H1 (cell line): ENCODE data around the gene UNC5B. TPM values are rescaled to one million over a fixed set of nuclear protein-coding genes. Genes with fewer than 3 reads are reported as not detected.

Experiments used
- CTCF ChIA-PET: fragments of 300-600 bp; sonication (Branson Sonifier 250); formaldehyde crosslinking; loops from one replicate; lab custom pipeline; 2021; ENCODE audit not compliant: partially characterized antibody; lab: Charles Lee
- POLR2A ChIA-PET: fragments of 300-600 bp; sonication (Branson Sonifier 250); formaldehyde crosslinking; loops from one replicate; lab custom pipeline; 2021; ENCODE audit warnings: inconsistent platforms; ENCODE audit not compliant: partially characterized antibody; lab: Charles Lee
- DNase-seq, 2 experiments: peaks; one replicate each; pipeline versions ENCODE4 v3.0.0 to v3.0.0-alpha.2; 2010 to 2022; ENCODE audit warnings: low spot score in 2 of 2, low read depth in 1 of 2, mixed read lengths in 1 of 2
- FAIRE-seq: peaks from 2 replicates; lab custom pipeline; 2011; peaks lifted over from hg19 to GRCh38; lab: Jason Lieb, UNC
- H2AFZ ChIP-seq: 2 replicates; pipeline ENCODE4 v1.8.1; 2012; ENCODE audit warnings: low read length, inconsistent platforms
- H2AK5ac ChIP-seq: 2 replicates; pipeline ENCODE4 v1.6.1; 2013; ENCODE audit warnings: low read depth, low read length
- H2BK120ac ChIP-seq: replicated peaks from 2 replicates; pipeline ENCODE3; 2013; ENCODE audit warnings: low read depth, low read length, inconsistent platforms
- H2BK12ac ChIP-seq: 2 replicates; pipeline ENCODE4 v1.6.1; 2013; ENCODE audit warnings: low read depth, low read length
- H2BK15ac ChIP-seq: 2 replicates; pipeline ENCODE4 v1.6.1; 2013; ENCODE audit warnings: low read length
- H2BK20ac ChIP-seq: 2 replicates; pipeline ENCODE4 v1.6.1; 2013; ENCODE audit warnings: low read length
- H2BK5ac ChIP-seq: 2 replicates; pipeline ENCODE4 v1.6.1; 2013; ENCODE audit warnings: low read depth, low read length
- H3K14ac ChIP-seq: 2 replicates; pipeline ENCODE4 v1.6.1; 2013; ENCODE audit warnings: inconsistent platforms; ENCODE audit not compliant: insufficient read length
- H3K18ac ChIP-seq: 2 replicates; pipeline ENCODE4 v1.6.1; 2013; ENCODE audit warnings: low read length; ENCODE audit errors: extremely low read depth
- H3K23ac ChIP-seq: 2 replicates; pipeline ENCODE4 v1.6.1; 2013; ENCODE audit warnings: inconsistent platforms; ENCODE audit not compliant: insufficient read length
- H3K23me2 ChIP-seq: 2 replicates; pipeline ENCODE4 v1.6.1; 2013; ENCODE audit warnings: low read depth, low read length
- H3K27ac ChIP-seq: 2 replicates; pipeline ENCODE4 v1.6.1; 2011; ENCODE audit warnings: low read depth, low read length, inconsistent platforms
- H3K27me3 ChIP-seq, 4 experiments: replicated peaks in 1 of 4; 1 replicate in 1 of 4; 2 replicates in 3 of 4; pipeline versions ENCODE4 v1.6.1 to v1.8.1; 2011 to 2013; ENCODE audit warnings: low read length in 3 of 4, mild to moderate bottlenecking in 3 of 4, inconsistent platforms in 2 of 4, mixed read lengths in 2 of 4, moderate library complexity in 1 of 4; ENCODE audit not compliant: control insufficient read depth in 3 of 4, insufficient read depth in 3 of 4; ENCODE audit errors: extremely low read depth in 1 of 4
- H3K36me3 ChIP-seq, 4 experiments: 2 replicates each; pipeline versions ENCODE4 v1.6.1 to v1.8.1; 2011 to 2013; ENCODE audit warnings: mild to moderate bottlenecking in 4 of 4, low read length in 3 of 4, moderate library complexity in 2 of 4, control low read depth in 1 of 4, inconsistent platforms in 1 of 4; ENCODE audit not compliant: insufficient read depth in 4 of 4, control insufficient read depth in 2 of 4
- H3K4ac ChIP-seq: replicated peaks from 2 replicates; pipeline ENCODE3; 2013; ENCODE audit warnings: low read length, low read depth, mixed read lengths, inconsistent platforms; ENCODE audit not compliant: insufficient read length
- H3K4me1 ChIP-seq, 4 experiments: replicated peaks in 1 of 4; 1 replicate in 1 of 4; 2 replicates in 3 of 4; pipeline versions ENCODE4 v1.6.1 to v1.8.1; 2011 to 2013; ENCODE audit warnings: low read length in 3 of 4, inconsistent platforms in 2 of 4, mixed read lengths in 1 of 4; ENCODE audit not compliant: insufficient read depth in 4 of 4, control insufficient read depth in 3 of 4
- H3K4me2 ChIP-seq, 2 experiments: 2 replicates each; pipeline versions ENCODE4 v1.6.1 to v1.8.1; 2011 to 2013; ENCODE audit warnings: low read depth in 2 of 2, low read length in 2 of 2, control low read depth in 1 of 2, inconsistent platforms in 1 of 2, mild to moderate bottlenecking in 1 of 2; ENCODE audit not compliant: insufficient read depth in 1 of 2
- H3K4me3 ChIP-seq, 4 experiments: fragments of 200-600, 300-600 bp in 1 of 4; sonication (generic), shearing (Covaris generic), sonication (Bioruptor Twin) in 1 of 4; 2 replicates each; pipeline versions ENCODE4 v1.5.1 to v1.8.1; 2011 to 2016; ENCODE audit warnings: low read length in 4 of 4, low read depth in 3 of 4, control low read depth in 2 of 4, inconsistent platforms in 2 of 4, mild to moderate bottlenecking in 2 of 4, mixed read lengths in 1 of 4, moderate library complexity in 1 of 4; ENCODE audit not compliant: insufficient read depth in 2 of 4; ENCODE audit errors: extremely low read depth in 1 of 4
- H3K56ac ChIP-seq: replicated peaks from 2 replicates; pipeline ENCODE3; 2013; ENCODE audit warnings: low read depth, mild to moderate bottlenecking, mixed read lengths, low read length, inconsistent platforms; ENCODE audit not compliant: insufficient read length
- H3K79me1 ChIP-seq: 2 replicates; pipeline ENCODE4 v1.6.1; 2013; ENCODE audit warnings: low read depth, low read length, control low read depth
- H3K79me2 ChIP-seq, 2 experiments: 2 replicates each; pipeline versions ENCODE4 v1.6.1 to v1.8.1; 2012 to 2013; ENCODE audit warnings: low read length in 2 of 2, mild to moderate bottlenecking in 2 of 2, inconsistent platforms in 1 of 2; ENCODE audit not compliant: insufficient read depth in 2 of 2, control insufficient read depth in 1 of 2
- H3K9ac ChIP-seq, 4 experiments: replicated peaks in 1 of 4; 1 replicate in 1 of 4; 2 replicates in 3 of 4; pipeline versions ENCODE4 v1.6.1 to v1.8.1; 2011 to 2013; ENCODE audit warnings: low read depth in 3 of 4, low read length in 3 of 4, control low read depth in 2 of 4, mild to moderate bottlenecking in 2 of 4, moderate library complexity in 2 of 4, inconsistent platforms in 1 of 4; ENCODE audit errors: extremely low read depth in 1 of 4
- H3K9me3 ChIP-seq, 2 experiments: 2 replicates each; pipeline versions ENCODE4 v1.6.1 to v1.8.1; 2012 to 2013; ENCODE audit warnings: mild to moderate bottlenecking in 2 of 2, moderate library complexity in 2 of 2, control low read depth in 1 of 2, inconsistent platforms in 1 of 2, low read depth in 1 of 2, low read length in 1 of 2, mixed read lengths in 1 of 2; ENCODE audit not compliant: insufficient read depth in 2 of 2
- H4K20me1 ChIP-seq, 2 experiments: replicated peaks in 1 of 2; 2 replicates each; pipeline versions ENCODE3 to v1.8.1; 2011 to 2013; ENCODE audit warnings: inconsistent platforms in 2 of 2, low read length in 2 of 2, mild to moderate bottlenecking in 1 of 2; ENCODE audit not compliant: insufficient read depth in 2 of 2, control insufficient read depth in 1 of 2
- H4K5ac ChIP-seq: 2 replicates; pipeline ENCODE4 v1.6.1; 2013; ENCODE audit warnings: low read length, low read depth, mixed read lengths, inconsistent platforms; ENCODE audit not compliant: insufficient read length
- H4K8ac ChIP-seq: 2 replicates; pipeline ENCODE4 v1.8.0; 2013; ENCODE audit warnings: mild to moderate bottlenecking, moderate library complexity, low read length, inconsistent platforms; ENCODE audit not compliant: insufficient read depth; ENCODE audit errors: extremely low read depth
- H4K91ac ChIP-seq: replicated peaks from 2 replicates; pipeline ENCODE3; 2013; ENCODE audit warnings: low read length, mixed read lengths, inconsistent platforms; ENCODE audit not compliant: insufficient read length
- BRCA1 ChIP-seq: IDR thresholded peaks from 2 replicates; pipeline ENCODE4 v1.6.1; 2012; ENCODE audit warnings: low read depth, low read length, improper control_type of control experiment
- CBX5 ChIP-seq: fragments of 300-800, 300-1000 bp; sonication (generic); IDR thresholded peaks from 2 replicates; pipeline ENCODE4 v1.7.1; 2016; ENCODE audit warnings: antibody characterized with exemption, low read length, low read depth
- CHD2 ChIP-seq: IDR thresholded peaks from 2 replicates; pipeline ENCODE4 v1.6.1; 2012; ENCODE audit warnings: low read length, improper control_type of control experiment
- HDAC2 ChIP-seq, 2 experiments: fragments of 300-600 bp in 1 of 2; sonication (generic) in 1 of 2; IDR thresholded peaks; 2 replicates each; pipeline ENCODE4 v1.6.1; 2011 to 2012; ENCODE audit warnings: low read depth in 2 of 2, low read length in 2 of 2, mild to moderate bottlenecking in 2 of 2, moderate library complexity in 2 of 2, borderline replicate concordance in 1 of 2, inconsistent platforms in 1 of 2
- KDM4A ChIP-seq: IDR thresholded peaks from one replicate; pipeline ENCODE4 v1.7.1; 2012; ENCODE audit warnings: low read depth, mild to moderate bottlenecking, moderate library complexity, low read length, inconsistent platforms; ENCODE audit not compliant: severe bottlenecking
- KDM5A ChIP-seq: fragments of 200-600 bp; IDR thresholded peaks from 2 replicates; pipeline ENCODE4 v1.7.1; 2012; ENCODE audit warnings: mild to moderate bottlenecking, low read length, inconsistent platforms, mixed read lengths
- PHF8 ChIP-seq: fragments of 200-600 bp; sonication (generic); conservative IDR thresholded peaks from 2 replicates; pipeline ENCODE4 v1.7.1; 2012; ENCODE audit warnings: low read depth, mild to moderate bottlenecking, inconsistent platforms, low read length, moderate library complexity
- RXRA ChIP-seq: IDR thresholded peaks from 2 replicates; pipeline ENCODE4 v1.6.1; 2011; ENCODE audit warnings: low read depth, mild to moderate bottlenecking, low read length, moderate library complexity; ENCODE audit not compliant: insufficient read depth
- SP2 ChIP-seq: IDR thresholded peaks from 2 replicates; pipeline ENCODE4 v1.6.1; 2012; ENCODE audit warnings: mild to moderate bottlenecking, low read length, inconsistent platforms
- WGBS, 2 experiments: shearing (Covaris generic) in 1 of 2; methylation state at CpG; one replicate each; pipeline versions ENCODE4 v1.1.6 to v1.1.7; 2013 to 2015; ENCODE audit warnings: low lambda C conversion rate in 2 of 2, mixed read lengths in 2 of 2, inconsistent platforms in 1 of 2, low coverage in 1 of 2, missing lambda C conversion rate in 1 of 2; ENCODE audit not compliant: insufficient replicate concordance in 2 of 2, insufficient coverage in 1 of 2, insufficient read length in 1 of 2; ENCODE audit errors: extremely low coverage in 1 of 2, missing lambda C conversion rate in 1 of 2; 5-methylcytosine and 5-hydroxymethylcytosine counted together
- polyA plus RNA-seq, 7 experiments: library from polyadenylated mRNA; depleted of rRNA in 3 of 7; stranded (reverse) in 5 of 7; unstranded in 2 of 7; fragments of >200 nt in 5 of 7; fragments of 200-250 nt in 2 of 7; gene quantifications; 1 replicate in 5 of 7; 2 replicates in 1 of 7; 4 replicates in 1 of 7; pipeline versions ENCODE4 v1.2.1 to v1.2.3, GENCODE V29; 2011 to 2013; ENCODE audit warnings: missing spikeins in 2 of 7, mixed read lengths in 2 of 7
- total RNA-seq: library from RNA; stranded (reverse); fragmentation: NEBNext Ultra II Directional; extraction: Animal tissue kit (Norgen Biotek cat#: 25700); gene quantifications from 2 replicates; pipeline ENCODE4 v1.2.1, GENCODE V29; 2021
- TF ChIP-seq, protein P1 (sequence below): IDR thresholded peaks from 2 replicates; pipeline ENCODE4 v1.6.1; 2012; ENCODE audit warnings: low read length, inconsistent platforms

UNC5B gene
- total and polyA plus RNA-seq, 2 of the 8 experiments (the other 6 are each of a cell fraction or from before 2014, with no cell fraction given) = 27.9 to 31.8 TPM

DNA sequence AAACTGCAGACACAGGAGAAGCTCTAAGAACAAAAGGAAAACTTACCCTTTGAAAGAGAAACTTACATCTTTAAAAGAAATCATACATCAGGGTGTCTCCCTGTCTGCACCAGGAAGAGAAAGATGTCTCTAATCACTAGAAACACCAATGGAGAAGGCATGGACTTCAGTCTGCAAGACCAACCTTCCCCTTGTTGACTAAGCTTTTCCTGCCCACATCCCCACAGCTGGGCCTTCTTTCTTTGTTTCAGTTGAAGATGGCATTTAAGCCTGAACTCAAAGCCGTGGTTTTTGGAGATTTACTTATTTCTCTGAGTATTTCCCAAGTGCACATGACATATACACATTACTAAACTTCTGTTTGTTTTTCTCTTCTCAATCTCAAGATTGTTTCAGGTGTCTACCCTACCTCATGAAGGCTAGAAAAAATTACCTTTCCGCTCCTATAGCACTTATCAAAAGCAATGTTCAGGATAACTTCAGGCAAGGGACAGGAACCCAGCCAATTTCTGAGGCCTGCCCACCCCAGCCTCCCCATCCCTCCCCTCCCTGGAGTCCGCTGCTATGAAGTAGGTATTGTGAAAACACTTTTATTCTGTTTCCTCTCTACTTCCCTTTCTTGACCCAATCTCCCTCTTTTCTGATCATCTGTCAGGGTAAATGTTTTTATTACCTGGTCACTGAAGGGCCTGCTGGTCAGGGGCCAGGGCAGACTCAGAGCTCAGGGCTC lies 103.9 kb downstream of the UNC5B start:
- Histone ChIP-seq H3K9ac (no peak overlapping the region), H3K79me2 (no peaks in the 10 kb centered on the region), H3K9me3 (no peaks in the 10 kb centered on the region), H2BK15ac (no peak overlapping the region), H3K14ac (no peak overlapping the region), H4K91ac (no peak overlapping the region), H3K4me1 (peaks cover 2 to 10% (median 3%) of the 10 kb centered on the region in 4 experiments; a peak in 4 of 7 replicates), H3K36me3 (no peaks in the 10 kb centered on the region), H2AFZ (no peak overlapping the region), H3K4me2 (no peak overlapping the region), H3K23ac (no peak overlapping the region), H2BK12ac (0 out of 2 replicates have a peak overlapping the region, but pooled peaks have one; percentile 84), H2BK120ac (peak overlapping the region; percentile 53), H2BK5ac (no peak overlapping the region), H3K56ac (no peak overlapping the region), H3K23me2 (no peaks in the 10 kb centered on the region), H3K4ac (no peak overlapping the region), H3K27ac (no peak overlapping the region), H4K5ac (no peak overlapping the region), H4K20me1 (no peaks in the 10 kb centered on the region), H2BK20ac (no peak overlapping the region), H2AK5ac (no peak overlapping the region), H4K8ac (no peak overlapping the region), H3K18ac (no peak overlapping the region), H3K27me3 (peaks cover 0 to 10% (median 3%) of the 10 kb centered on the region in 4 experiments; a peak in 4 of 7 replicates), H3K79me1 (no peaks in the 10 kb centered on the region), H3K4me3 (no peak overlapping the region)
- WGBS, 2 experiments = 87% methylated on average over 3 of the region's 3 CpGs; no CpG with 5 or more reads in 1 of the 2 experiments
- ChIA-PET POLR2A (interaction anchor here (1.3 to 1.9 kb wide), 2 partner anchors 10 to 61 kb away, joined by 3 to 4 read pairs; no protein-coding TSS in a partner anchor), CTCF (interaction anchor here (0.6 to 22.4 kb wide), 29 partner anchors 8 to 445 kb away, joined by 3 to 401 read pairs (median 6); no protein-coding TSS in a partner anchor)
- no peak for FAIRE-seq
- DNase-seq = no peak
- no peak for TF ChIP-seq BRCA1
- no peak for TF ChIP-seq CBX5
- TF ChIP-seq CHD2 = no peak
- no peak for TF ChIP-seq PHF8
- TF ChIP-seq, protein P1, sequence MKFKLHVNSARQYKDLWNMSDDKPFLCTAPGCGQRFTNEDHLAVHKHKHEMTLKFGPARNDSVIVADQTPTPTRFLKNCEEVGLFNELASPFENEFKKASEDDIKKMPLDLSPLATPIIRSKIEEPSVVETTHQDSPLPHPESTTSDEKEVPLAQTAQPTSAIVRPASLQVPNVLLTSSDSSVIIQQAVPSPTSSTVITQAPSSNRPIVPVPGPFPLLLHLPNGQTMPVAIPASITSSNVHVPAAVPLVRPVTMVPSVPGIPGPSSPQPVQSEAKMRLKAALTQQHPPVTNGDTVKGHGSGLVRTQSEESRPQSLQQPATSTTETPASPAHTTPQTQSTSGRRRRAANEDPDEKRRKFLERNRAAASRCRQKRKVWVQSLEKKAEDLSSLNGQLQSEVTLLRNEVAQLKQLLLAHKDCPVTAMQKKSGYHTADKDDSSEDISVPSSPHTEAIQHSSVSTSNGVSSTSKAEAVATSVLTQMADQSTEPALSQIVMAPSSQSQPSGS = no peak
- no peak for TF ChIP-seq KDM4A
- no peak for TF ChIP-seq HDAC2 (IDR thresholded peaks at IDR 0.05; ENCODE audit: borderline replicate concordance in 1 of 2, low read depth in 2 of 2, low read length in 2 of 2)
- no peak for TF ChIP-seq RXRA
- TF ChIP-seq KDM5A = no peak
- TF ChIP-seq SP2 = no peak
